Neural progenitor cell (in vitro differentiated cells): ENCODE results near the gene ELFN1. TPM values are rescaled to one million over a fixed set of nuclear protein-coding genes. Genes with fewer than 3 reads are reported as not detected.

Source experiments
- DNase-seq: peaks from one replicate; pipeline ENCODE4 v3.0.0-alpha.2; 2016; ENCODE audit warnings: low spot score
- H2AFZ ChIP-seq: fragments of 200-600 bp; sonication (generic); replicated peaks from 2 replicates; pipeline ENCODE4 v1.6.1; 2016; ENCODE audit warnings: antibody characterized with exemption
- H3F3A ChIP-seq: fragments of 200-600 bp; sonication (generic); 2 replicates; pipeline ENCODE4 v1.6.1; 2016; ENCODE audit warnings: antibody characterized with exemption, low read depth
- H3K27ac ChIP-seq: fragments of 200-600 bp; sonication (generic); 2 replicates; pipeline ENCODE4 v1.5.1; 2016; ENCODE audit warnings: mild to moderate bottlenecking
- H3K27me3 ChIP-seq: fragments of 200-600 bp; sonication (generic); 2 replicates; pipeline ENCODE4 v1.6.1; 2016; ENCODE audit warnings: mild to moderate bottlenecking, moderate library complexity
- H3K36me3 ChIP-seq: fragments of 200-600 bp; sonication (generic); 2 replicates; pipeline ENCODE4 v1.5.1; 2016
- H3K4me1 ChIP-seq: fragments of 200-600 bp; sonication (generic); 2 replicates; pipeline ENCODE4 v1.6.1; 2016; ENCODE audit warnings: mixed run types
- H3K4me2 ChIP-seq: fragments of 200-600 bp; sonication (generic); 2 replicates; pipeline ENCODE4 v1.6.1; 2016
- H3K4me3 ChIP-seq: fragments of 200-600 bp; sonication (generic); 2 replicates; pipeline ENCODE4 v1.5.1; 2016
- H3K79me2 ChIP-seq: fragments of 200-600 bp; sonication (generic); 2 replicates; pipeline ENCODE4 v1.6.1; 2016; ENCODE audit warnings: low read depth
- H3K9ac ChIP-seq: fragments of 200-600 bp; sonication (generic); 2 replicates; pipeline ENCODE4 v1.6.1; 2016
- H3K9me3 ChIP-seq: fragments of 200-600 bp; sonication (generic); 2 replicates; pipeline ENCODE4 v1.5.1; 2016; ENCODE audit warnings: low read depth
- H4K20me1 ChIP-seq: fragments of 200-600 bp; sonication (generic); 2 replicates; pipeline ENCODE4 v1.6.1; 2016; ENCODE audit warnings: low read depth
- H3K27ac Mint-ChIP-seq: 3 replicates; pipeline ENCODE4 v1.8.0; 2021; ENCODE audit warnings: mixed read lengths
- H3K27me3 Mint-ChIP-seq: 2 replicates; pipeline ENCODE4 v1.8.0; 2022; ENCODE audit warnings: low read depth, mild to moderate bottlenecking, inconsistent platforms, moderate library complexity, mixed read lengths; ENCODE audit not compliant: insufficient read depth
- H3K36me3 Mint-ChIP-seq: 3 replicates; pipeline ENCODE4 v1.8.0; 2021; ENCODE audit warnings: mixed read lengths
- H3K4me1 Mint-ChIP-seq: 3 replicates; pipeline ENCODE4 v1.8.0; 2021; ENCODE audit warnings: mixed read lengths
- H3K4me3 Mint-ChIP-seq: 3 replicates; pipeline ENCODE4 v1.8.0; 2021; ENCODE audit warnings: mild to moderate bottlenecking, moderate library complexity, mixed read lengths
- H3K9me3 Mint-ChIP-seq: 3 replicates; pipeline ENCODE4 v1.8.0; 2020; ENCODE audit warnings: mixed read lengths
- CTCF ChIP-seq: fragments of 200-600 bp; sonication (generic); IDR thresholded peaks from 2 replicates; pipeline ENCODE4 v1.5.1; 2017; ENCODE audit warnings: antibody characterized with exemption, mild to moderate bottlenecking
- EZH2 ChIP-seq: fragments of 200-600 bp; sonication (generic); IDR thresholded peaks from 2 replicates; pipeline ENCODE4 v1.6.1; 2017; ENCODE audit warnings: antibody characterized with exemption, mild to moderate bottlenecking, moderate library complexity
- EZH2phosphoT487 ChIP-seq: fragments of 200-600 bp; sonication (generic); IDR thresholded peaks from 2 replicates; pipeline ENCODE4 v1.6.1; 2017; ENCODE audit warnings: antibody characterized with exemption
- total RNA-seq: library from RNA; depleted of rRNA; stranded (reverse); fragments of >200 nt; gene quantifications from 2 replicates; pipeline ENCODE4 v1.2.3, GENCODE V29; 2015; ENCODE audit warnings: low replicate concordance

Gene ELFN1
- total RNA-seq, 1 donor from 2014 or later, result 2.2 TPM

GRCh38 chr7:1747004-1747801 is 77.1 kb downstream of the ELFN1 start:
- H3K36me3 Mint-ChIP-seq, result peaks cover 2% of the 10 kb centered on the region
- Histone ChIP-seq H3F3A (no peaks in the 10 kb centered on the region), H3K9me3 (no peaks in the 10 kb centered on the region), H3K27ac (no peak overlapping the region), H3K36me3 (no peaks in the 10 kb centered on the region), H3K4me3 (no peak overlapping the region), H4K20me1 (no peaks in the 10 kb centered on the region), H2AFZ (no peak overlapping the region), H3K27me3 (no peaks in the 10 kb centered on the region), H3K4me1 (no peaks in the 10 kb centered on the region), H3K4me2 (no peak overlapping the region), H3K79me2 (no peaks in the 10 kb centered on the region), H3K9ac (no peak overlapping the region)
- H3K4me1 Mint-ChIP-seq, result peaks cover 9% of the 10 kb centered on the region
- no peak for TF ChIP-seq CTCF
- TF ChIP-seq EZH2phosphoT487, result no peak
- no peak for TF ChIP-seq EZH2
- no peak overlapping the region for H3K27ac Mint-ChIP-seq
- DNase-seq, result no peak
- no peaks in the 10 kb centered on the region for H3K9me3 Mint-ChIP-seq
- peaks cover 15% of the 10 kb centered on the region for H3K27me3 Mint-ChIP-seq
- H3K4me3 Mint-ChIP-seq, result no peak overlapping the region

- Histone ChIP-seq H3K4me2 (no peak overlapping the region), H3K4me3 (no peak overlapping the region), H4K20me1 (no peaks in the 10 kb centered on the region), H3K9me3 (no peaks in the 10 kb centered on the region), H3F3A (no peaks in the 10 kb centered on the region), H3K79me2 (no peaks in the 10 kb centered on the region), H3K27me3 (no peaks in the 10 kb centered on the region), H3K36me3 (no peaks in the 10 kb centered on the region), H3K9ac (no peak overlapping the region), H3K27ac (no peak overlapping the region), H2AFZ (no peak overlapping the region), H3K4me1 (no peaks in the 10 kb centered on the region)
- Mint-ChIP-seq H3K4me3 (no peak overlapping the region), H3K27ac (peak overlapping the region; percentile 72), H3K27me3 (peaks cover 16% of the 10 kb centered on the region), H3K4me1 (peaks cover 6% of the 10 kb centered on the region), H3K36me3 (peaks cover 2% of the 10 kb centered on the region), H3K9me3 (no peaks in the 10 kb centered on the region)
- no peak for DNase-seq
- no peak for TF ChIP-seq EZH2phosphoT487
- no peak for TF ChIP-seq EZH2
- no peak for TF ChIP-seq CTCF
Observed at GRCh38 chr7:1748076-1748838, 78.2 kb downstream of the ELFN1 start.

GRCh38 chr7:1748839-1749173 is 78.7 kb downstream of the ELFN1 start:
- no peak overlapping the region for H2AFZ ChIP-seq
- H3K4me2 ChIP-seq, result no peak overlapping the region
- H4K20me1 ChIP-seq, result no peaks in the 10 kb centered on the region
- H3K4me3 Mint-ChIP-seq, result no peak overlapping the region
- no peak overlapping the region for H3K9ac ChIP-seq
- H3K9me3 ChIP-seq, result no peaks in the 10 kb centered on the region
- no peaks in the 10 kb centered on the region for H3K36me3 ChIP-seq
- no peak overlapping the region for H3K27ac Mint-ChIP-seq
- no peak overlapping the region for H3K27ac ChIP-seq
- TF ChIP-seq CTCF (no peak), EZH2phosphoT487 (no peak), EZH2 (no peak)
- no peaks in the 10 kb centered on the region for H3K4me1 ChIP-seq
- H3K9me3 Mint-ChIP-seq, result no peaks in the 10 kb centered on the region
- no peak overlapping the region for H3K4me3 ChIP-seq
- peaks cover 6% of the 10 kb centered on the region for H3K4me1 Mint-ChIP-seq
- H3K27me3 ChIP-seq, result no peaks in the 10 kb centered on the region
- no peak for DNase-seq
- no peaks in the 10 kb centered on the region for H3F3A ChIP-seq
- H3K36me3 Mint-ChIP-seq, result peaks cover 2% of the 10 kb centered on the region
- peaks cover 17% of the 10 kb centered on the region for H3K27me3 Mint-ChIP-seq
- no peaks in the 10 kb centered on the region for H3K79me2 ChIP-seq
